Measurements from ENCODE around the gene PRKAR1B.
A peak's percentile ranks its signal among the peaks of the same experiment; 100 is the strongest.

PRKAR1B gene

GRCh38 chr7:734214-734613, 7.1 kb upstream of the PRKAR1B start:
- H3K36me3 ChIP-seq (ENCODE audit: insufficient read depth, low read depth, low read length): peaks cover 55% of the 10 kb centered on the region
- H3K27me3 ChIP-seq (ENCODE audit: insufficient read depth, low read length): no peaks in the 10 kb centered on the region
- H3K27ac ChIP-seq (ENCODE audit: low read length): no peak overlapping the region
- no peak overlapping the region; the same call in 1 of the 2 replicates for H3K4me3 ChIP-seq (ENCODE audit: low read length)
- H3K9me3 ChIP-seq (ENCODE audit: insufficient read depth, low read depth, low read length): peaks cover 19% of the 10 kb centered on the region
- peaks cover 3% of the 10 kb centered on the region; the same call in 1 of the 2 replicates for H3K4me1 ChIP-seq (ENCODE audit: insufficient read depth, low read length)
- no peak overlapping the region for H3K9ac ChIP-seq (ENCODE audit: low read depth, low read length)

GRCh38 chr7:732556-732955, 5.5 kb upstream of the PRKAR1B start:
- H3K36me3 ChIP-seq (ENCODE audit: insufficient read depth, low read depth, low read length): peaks cover 56% of the 10 kb centered on the region
- H3K27me3 ChIP-seq (ENCODE audit: insufficient read depth, low read length): no peaks in the 10 kb centered on the region
- H3K9ac ChIP-seq (ENCODE audit: low read depth, low read length): no peak overlapping the region
- no peak overlapping the region for H3K4me3 ChIP-seq (ENCODE audit: low read length)
- no peak overlapping the region for H3K27ac ChIP-seq (ENCODE audit: low read length)
- H3K9me3 ChIP-seq (ENCODE audit: insufficient read depth, low read depth, low read length): peaks cover 19% of the 10 kb centered on the region
- H3K4me1 ChIP-seq (ENCODE audit: insufficient read depth, low read length): peaks cover 3% of the 10 kb centered on the region; the same call in 1 of the 2 replicates

GRCh38 chr7:732094-732541, 5.0 kb upstream of the PRKAR1B start:
- Histone ChIP-seq H3K4me1 (ENCODE audit: insufficient read depth, low read length) (peaks cover 3% of the 10 kb centered on the region; the same call in 1 of the 2 replicates), H3K9ac (ENCODE audit: low read depth, low read length) (no peak overlapping the region), H3K36me3 (ENCODE audit: insufficient read depth, low read depth, low read length) (peaks cover 56% of the 10 kb centered on the region), H3K27me3 (ENCODE audit: insufficient read depth, low read length) (no peaks in the 10 kb centered on the region), H3K9me3 (ENCODE audit: insufficient read depth, low read depth, low read length) (peaks cover 19% of the 10 kb centered on the region), H3K4me3 (ENCODE audit: low read length) (no peak overlapping the region), H3K27ac (ENCODE audit: low read length) (no peak overlapping the region)

- Histone ChIP-seq H3K27me3 (ENCODE audit: insufficient read depth, low read length) (no peaks in the 10 kb centered on the region), H3K9ac (ENCODE audit: low read depth, low read length) (no peak overlapping the region), H3K4me1 (ENCODE audit: insufficient read depth, low read length) (peaks cover 3% of the 10 kb centered on the region; the same call in 1 of the 2 replicates), H3K4me3 (ENCODE audit: low read length) (no peak overlapping the region), H3K9me3 (ENCODE audit: insufficient read depth, low read depth, low read length) (peaks cover 19% of the 10 kb centered on the region), H3K27ac (ENCODE audit: low read length) (no peak overlapping the region), H3K36me3 (ENCODE audit: insufficient read depth, low read depth, low read length) (peaks cover 56% of the 10 kb centered on the region)
Observed at GRCh38 chr7:731440-732085, 4.5 kb upstream of the PRKAR1B start.

GRCh38 chr7:730501-731439, 3.7 kb upstream of the PRKAR1B start:
- no peak overlapping the region for H3K9ac ChIP-seq (ENCODE audit: low read depth, low read length)
- H3K36me3 ChIP-seq (ENCODE audit: insufficient read depth, low read depth, low read length): peaks cover 56% of the 10 kb centered on the region
- H3K27me3 ChIP-seq (ENCODE audit: insufficient read depth, low read length): no peaks in the 10 kb centered on the region
- H3K27ac ChIP-seq (ENCODE audit: low read length): no peak overlapping the region
- no peak overlapping the region for H3K4me3 ChIP-seq (ENCODE audit: low read length)
- H3K9me3 ChIP-seq (ENCODE audit: insufficient read depth, low read depth, low read length): peaks cover 19% of the 10 kb centered on the region
- peaks cover 3% of the 10 kb centered on the region; the same call in 1 of the 2 replicates for H3K4me1 ChIP-seq (ENCODE audit: insufficient read depth, low read length)

- H3K36me3 ChIP-seq (ENCODE audit: insufficient read depth, low read depth, low read length): peaks cover 50% of the 10 kb centered on the region
- peaks cover 8% of the 10 kb centered on the region; the same call in 1 of the 2 replicates for H3K4me1 ChIP-seq (ENCODE audit: insufficient read depth, low read length)
- H3K9ac ChIP-seq (ENCODE audit: low read depth, low read length): no peak overlapping the region
- H3K27ac ChIP-seq (ENCODE audit: low read length): no peak overlapping the region
- no peaks in the 10 kb centered on the region for H3K27me3 ChIP-seq (ENCODE audit: insufficient read depth, low read length)
- H3K4me3 ChIP-seq (ENCODE audit: low read length): no peak overlapping the region
- peaks cover 8% of the 10 kb centered on the region for H3K9me3 ChIP-seq (ENCODE audit: insufficient read depth, low read depth, low read length)
Observed at GRCh38 chr7:729140-730000, 2.3 kb upstream of the PRKAR1B start.

DNA sequence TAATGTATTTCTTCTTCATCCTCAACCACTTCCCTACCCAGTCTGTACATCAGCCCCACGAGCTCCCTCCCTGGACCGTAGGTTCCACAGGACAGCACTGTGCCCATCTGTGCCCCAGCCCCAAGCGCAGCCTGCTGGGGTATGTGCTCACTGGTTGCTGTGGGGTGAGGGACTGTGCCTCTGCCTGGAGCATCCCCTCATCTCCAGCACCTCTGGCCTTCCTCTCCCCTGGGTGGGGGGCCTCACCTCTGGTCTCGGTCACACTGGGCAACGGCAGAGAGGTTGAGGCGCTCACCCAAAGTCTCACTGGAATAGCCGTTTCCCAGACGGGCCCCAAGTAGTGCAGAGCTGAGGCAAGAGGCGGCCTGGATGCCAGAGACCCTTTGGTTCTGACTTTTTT, 1.5 kb upstream of the PRKAR1B start:
- Histone ChIP-seq H3K36me3 (ENCODE audit: insufficient read depth, low read depth, low read length) (peaks cover 49% of the 10 kb centered on the region), H3K9ac (ENCODE audit: low read depth, low read length) (peak overlapping the region; percentile 63; the same call in 1 of the 2 replicates), H3K9me3 (ENCODE audit: insufficient read depth, low read depth, low read length) (peaks cover 4% of the 10 kb centered on the region; the same call in 1 of the 2 replicates), H3K4me3 (ENCODE audit: low read length) (peak overlapping the region; percentile 65; the same call in 1 of the 2 replicates), H3K27me3 (ENCODE audit: insufficient read depth, low read length) (no peaks in the 10 kb centered on the region), H3K4me1 (ENCODE audit: insufficient read depth, low read length) (peaks cover 8% of the 10 kb centered on the region; the same call in 1 of the 2 replicates), H3K27ac (ENCODE audit: low read length) (no peak overlapping the region)

DNA sequence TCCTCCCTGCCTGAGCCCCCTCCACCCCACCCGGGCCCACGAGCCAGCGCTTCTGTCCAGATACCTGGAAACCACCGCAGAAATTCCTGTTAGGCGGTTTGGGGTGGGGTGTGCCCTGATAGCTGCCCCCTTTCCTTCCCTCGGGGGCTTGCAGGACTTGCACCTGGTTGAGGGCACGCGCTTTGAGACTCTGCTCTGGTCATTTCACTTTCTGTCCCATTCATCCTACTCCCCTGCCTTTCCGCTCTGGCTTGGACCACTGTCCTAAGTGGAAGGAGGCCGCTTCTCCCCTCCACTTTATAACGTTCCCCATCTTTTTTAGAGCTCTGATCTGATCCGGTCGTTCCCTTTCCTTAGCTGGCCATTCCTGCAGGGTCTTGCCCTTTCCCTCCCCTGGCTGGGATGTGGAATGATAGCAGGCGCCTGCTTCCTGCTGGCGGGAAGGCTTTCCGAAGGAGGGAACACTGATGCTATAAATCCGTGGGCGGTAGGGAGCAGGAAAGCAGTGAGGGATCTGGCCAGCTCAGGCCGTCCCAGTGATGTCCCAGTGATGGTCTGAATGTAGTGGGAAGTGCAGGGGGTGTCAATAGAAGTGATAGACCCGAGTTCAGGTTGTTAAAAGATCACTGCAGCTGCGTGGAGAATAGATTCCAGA, 852 bp upstream of the PRKAR1B start:
- H3K27me3 ChIP-seq (ENCODE audit: insufficient read depth, low read length): no peaks in the 10 kb centered on the region
- H3K27ac ChIP-seq (ENCODE audit: low read length): no peak overlapping the region

DNA sequence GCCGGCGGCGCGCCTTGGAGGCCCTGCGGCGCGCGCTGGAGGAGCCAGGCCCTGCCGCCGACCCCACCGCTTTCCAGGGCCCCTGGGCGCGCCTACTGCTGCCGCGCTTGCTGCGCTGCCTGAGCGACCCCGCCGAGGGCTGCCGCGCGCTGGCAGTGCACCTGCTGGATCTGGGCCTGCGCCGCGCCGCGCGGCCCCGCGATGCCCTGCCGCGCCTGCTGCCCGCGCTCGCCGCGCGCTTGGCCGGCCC, 302 bp downstream of the PRKAR1B start:
- H3K27me3 ChIP-seq (ENCODE audit: insufficient read depth, low read length): no peaks in the 10 kb centered on the region
- peaks cover 51% of the 10 kb centered on the region for H3K36me3 ChIP-seq (ENCODE audit: insufficient read depth, low read depth, low read length)
- peak overlapping the region; percentile 89; the same call in 1 of the 2 replicates for H3K9ac ChIP-seq (ENCODE audit: low read depth, low read length)
- peaks cover 17% of the 10 kb centered on the region; the same call in 1 of the 2 replicates for H3K9me3 ChIP-seq (ENCODE audit: insufficient read depth, low read depth, low read length)
- H3K4me3 ChIP-seq (ENCODE audit: low read length): peak overlapping the region; percentile 75; the same call in 1 of the 2 replicates
- H3K4me1 ChIP-seq (ENCODE audit: insufficient read depth, low read length): peaks cover 5% of the 10 kb centered on the region; the same call in 1 of the 2 replicates
- H3K27ac ChIP-seq (ENCODE audit: low read length): no peak overlapping the region

More for the DNA sequence above, 852 bp upstream of the PRKAR1B start:
- Histone ChIP-seq H3K9me3 (ENCODE audit: insufficient read depth, low read depth, low read length) (peaks cover 11% of the 10 kb centered on the region; the same call in 1 of the 2 replicates), H3K4me1 (ENCODE audit: insufficient read depth, low read length) (peaks cover 8% of the 10 kb centered on the region; the same call in 1 of the 2 replicates), H3K9ac (ENCODE audit: low read depth, low read length) (peak overlapping the region; percentile 63; the same call in 1 of the 2 replicates), H3K4me3 (ENCODE audit: low read length) (peak overlapping the region; percentile 65), H3K36me3 (ENCODE audit: insufficient read depth, low read depth, low read length) (peaks cover 51% of the 10 kb centered on the region)

GRCh38 chr7:726084-726853, 812 bp downstream of the PRKAR1B start, which contains the start of gene DNAAF5:
Gene DNAAF5, plus strand, starts transcription at chr7:726699. Its CDS starts 22 bp downstream, at chr7:726721.
- no peak within 1 kb of the TSS for H3K27ac ChIP-seq (ENCODE audit: low read length)
- peak within 1 kb of the TSS; percentile 89 for H3K9ac ChIP-seq (ENCODE audit: low read depth, low read length)
- peaks cover 50% of the 10 kb centered on the region for H3K36me3 ChIP-seq (ENCODE audit: insufficient read depth, low read depth, low read length)
- H3K27me3 ChIP-seq (ENCODE audit: insufficient read depth, low read length): no peaks in the 10 kb centered on the region
- peak within 1 kb of the TSS; percentile 75 for H3K4me3 ChIP-seq (ENCODE audit: low read length)
- H3K4me1 ChIP-seq (ENCODE audit: insufficient read depth, low read length): peaks cover 5% of the 10 kb centered on the region; the same call in 1 of the 2 replicates
- H3K9me3 ChIP-seq (ENCODE audit: insufficient read depth, low read depth, low read length): peaks cover 17% of the 10 kb centered on the region; the same call in 1 of the 2 replicates

All from iPS-20b (cell line).